ENCODE data around the gene DFFA.
"Not testable (repeated sequence)": the region's sequence is repeated elsewhere in the genome, so short reads cannot be mapped to it uniquely, and the experiment has no call there.

Gene DFFA

DNA sequence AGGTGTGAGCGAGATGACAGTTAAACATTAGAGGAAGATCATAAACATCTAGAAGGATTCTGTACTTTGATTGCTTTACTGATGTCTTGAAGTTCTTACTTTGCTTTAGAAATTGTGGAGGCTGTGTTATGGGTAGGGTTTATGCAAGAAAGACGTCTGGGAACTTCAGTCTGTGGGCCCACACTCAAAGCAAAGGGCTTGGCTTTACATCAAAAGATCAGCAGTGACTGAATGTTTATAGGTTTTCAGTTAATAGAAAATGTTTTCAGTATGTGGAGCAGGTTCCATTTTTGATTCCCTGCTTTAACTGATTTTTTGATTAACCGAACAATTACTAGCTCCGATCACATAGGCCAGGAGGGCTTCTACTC, 34.3 kb upstream of the DFFA start:
- Histone ChIP-seq H3K27me3 (ENCODE audit: low read length) (no peaks in the 10 kb centered on the region), H3F3A (ENCODE audit: insufficient read depth) (no peaks in the 10 kb centered on the region), H3K4me3 (ENCODE audit: insufficient read depth, low read length, poor library complexity, severe bottlenecking) (no peak overlapping the region), H3K4me2 (ENCODE audit: low read depth, low read length, poor library complexity, severe bottlenecking) (no peak overlapping the region), H3K9ac (ENCODE audit: low read length) (no peak overlapping the region), H3K79me2 (ENCODE audit: insufficient read depth, low read length) (peaks cover 28% of the 10 kb centered on the region), H2AFZ (ENCODE audit: low read depth, low read length, severe bottlenecking) (no peak overlapping the region), H4K20me1 (ENCODE audit: low read depth, low read length) (no peaks in the 10 kb centered on the region), H3K36me3 (ENCODE audit: low read length) (no peaks in the 10 kb centered on the region), H3K9me2 (replicated peaks; ENCODE audit: insufficient read depth, low read length) (no peaks in the 10 kb centered on the region), H3K9me3 (ENCODE audit: insufficient read depth, low read length) (no peaks in the 10 kb centered on the region), H3K27ac (ENCODE audit: low read depth, low read length) (no peak overlapping the region)
- no peak for TF ChIP-seq EZH2phosphoT487 (conservative IDR thresholded peaks at IDR 0.05; ENCODE audit: low read length)
- TF ChIP-seq, protein P1, sequence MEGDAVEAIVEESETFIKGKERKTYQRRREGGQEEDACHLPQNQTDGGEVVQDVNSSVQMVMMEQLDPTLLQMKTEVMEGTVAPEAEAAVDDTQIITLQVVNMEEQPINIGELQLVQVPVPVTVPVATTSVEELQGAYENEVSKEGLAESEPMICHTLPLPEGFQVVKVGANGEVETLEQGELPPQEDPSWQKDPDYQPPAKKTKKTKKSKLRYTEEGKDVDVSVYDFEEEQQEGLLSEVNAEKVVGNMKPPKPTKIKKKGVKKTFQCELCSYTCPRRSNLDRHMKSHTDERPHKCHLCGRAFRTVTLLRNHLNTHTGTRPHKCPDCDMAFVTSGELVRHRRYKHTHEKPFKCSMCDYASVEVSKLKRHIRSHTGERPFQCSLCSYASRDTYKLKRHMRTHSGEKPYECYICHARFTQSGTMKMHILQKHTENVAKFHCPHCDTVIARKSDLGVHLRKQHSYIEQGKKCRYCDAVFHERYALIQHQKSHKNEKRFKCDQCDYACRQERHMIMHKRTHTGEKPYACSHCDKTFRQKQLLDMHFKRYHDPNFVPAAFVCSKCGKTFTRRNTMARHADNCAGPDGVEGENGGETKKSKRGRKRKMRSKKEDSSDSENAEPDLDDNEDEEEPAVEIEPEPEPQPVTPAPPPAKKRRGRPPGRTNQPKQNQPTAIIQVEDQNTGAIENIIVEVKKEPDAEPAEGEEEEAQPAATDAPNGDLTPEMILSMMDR (IDR thresholded peaks at IDR 0.05; ENCODE audit: insufficient read depth, low read length, poor library complexity, severe bottlenecking) = no peak

DNA sequence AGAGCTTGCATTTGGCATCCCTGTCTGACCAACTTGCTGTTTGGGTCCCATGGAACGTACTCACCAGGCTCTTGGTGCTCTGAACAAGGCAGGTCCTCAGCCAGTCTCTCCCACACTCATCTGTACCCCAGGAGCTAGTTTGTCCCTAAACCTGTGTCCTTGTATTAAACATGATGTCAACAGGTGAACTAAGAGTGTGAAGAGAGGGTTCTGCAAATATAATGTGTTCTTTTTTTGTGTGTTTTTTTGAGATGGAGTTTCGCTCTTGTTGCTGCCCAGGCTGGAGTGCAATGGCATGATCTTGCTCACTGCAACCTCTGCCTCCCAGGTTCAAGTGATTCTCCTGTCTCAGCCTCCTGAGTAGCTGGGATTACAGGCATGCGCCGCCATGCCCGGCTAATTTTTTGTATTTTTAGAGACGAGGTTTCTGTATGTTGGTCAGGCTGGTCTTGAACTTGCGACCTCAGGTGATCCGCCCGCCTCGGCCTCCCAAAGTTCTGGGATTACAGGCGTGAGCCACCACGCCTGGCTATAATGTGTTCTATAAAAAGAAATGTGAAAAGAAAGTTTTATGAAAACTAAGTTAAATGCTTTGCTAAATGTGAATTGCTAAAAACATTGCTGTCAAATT, 33.8 kb upstream of the DFFA start:
- H3K27me3 ChIP-seq (ENCODE audit: low read length); H3K27ac ChIP-seq (ENCODE audit: low read depth, low read length); H3K9me2 ChIP-seq (replicated peaks; ENCODE audit: insufficient read depth, low read length); H3K36me3 ChIP-seq (ENCODE audit: low read length); H3K9me3 ChIP-seq (ENCODE audit: insufficient read depth, low read length); H3K9ac ChIP-seq (ENCODE audit: low read length); H3F3A ChIP-seq (ENCODE audit: insufficient read depth); H3K4me3 ChIP-seq (ENCODE audit: insufficient read depth, low read length, poor library complexity, severe bottlenecking); H3K4me2 ChIP-seq (ENCODE audit: low read depth, low read length, poor library complexity, severe bottlenecking); H4K20me1 ChIP-seq (ENCODE audit: low read depth, low read length); H2AFZ ChIP-seq (ENCODE audit: low read depth, low read length, severe bottlenecking): not testable (repeated sequence)
- peaks cover 27% of the 10 kb centered on the region for H3K79me2 ChIP-seq (ENCODE audit: insufficient read depth, low read length)

DNA sequence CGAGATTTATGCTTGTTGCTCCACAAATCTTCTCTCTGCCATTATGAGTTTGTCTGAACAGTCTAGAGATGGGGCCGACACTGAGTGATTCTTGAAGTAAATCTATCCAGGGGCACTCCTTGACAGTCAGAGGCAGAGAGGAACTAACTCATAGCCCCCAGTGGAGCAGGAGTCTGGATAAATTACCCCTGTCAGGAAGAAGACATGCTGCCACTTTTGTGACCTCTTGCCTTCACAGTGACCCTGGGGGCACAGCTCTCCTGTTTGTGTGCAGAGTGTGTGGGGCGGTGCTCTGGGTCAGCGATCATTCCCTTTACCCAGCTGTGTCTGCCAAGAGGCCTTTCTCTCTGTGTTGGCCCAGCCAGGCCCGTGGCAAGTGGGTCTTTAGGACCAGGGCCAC, 31.9 kb upstream of the DFFA start:
- H3K9me2 ChIP-seq (replicated peaks; ENCODE audit: insufficient read depth, low read length) = no peaks in the 10 kb centered on the region
- TF ChIP-seq EZH2phosphoT487 (conservative IDR thresholded peaks at IDR 0.05; ENCODE audit: low read length) = no peak
- TF ChIP-seq, protein P1 (IDR thresholded peaks at IDR 0.05; ENCODE audit: insufficient read depth, low read length, poor library complexity, severe bottlenecking) = no peak
- no peaks in the 10 kb centered on the region for H3K36me3 ChIP-seq (ENCODE audit: low read length)
- no peak overlapping the region for H3K4me2 ChIP-seq (ENCODE audit: low read depth, low read length, poor library complexity, severe bottlenecking)
- no peaks in the 10 kb centered on the region for H4K20me1 ChIP-seq (ENCODE audit: low read depth, low read length)
- H3K9ac ChIP-seq (ENCODE audit: low read length) = no peak overlapping the region
- no peak overlapping the region for H2AFZ ChIP-seq (ENCODE audit: low read depth, low read length, severe bottlenecking)
- no peak overlapping the region for H3K4me3 ChIP-seq (ENCODE audit: insufficient read depth, low read length, poor library complexity, severe bottlenecking)
- no peak overlapping the region for H3K27ac ChIP-seq (ENCODE audit: low read depth, low read length)
- H3K27me3 ChIP-seq (ENCODE audit: low read length) = no peaks in the 10 kb centered on the region
- H3K9me3 ChIP-seq (ENCODE audit: insufficient read depth, low read length) = no peaks in the 10 kb centered on the region
- peaks cover 25% of the 10 kb centered on the region for H3K79me2 ChIP-seq (ENCODE audit: insufficient read depth, low read length)
- no peaks in the 10 kb centered on the region for H3F3A ChIP-seq (ENCODE audit: insufficient read depth)

DNA sequence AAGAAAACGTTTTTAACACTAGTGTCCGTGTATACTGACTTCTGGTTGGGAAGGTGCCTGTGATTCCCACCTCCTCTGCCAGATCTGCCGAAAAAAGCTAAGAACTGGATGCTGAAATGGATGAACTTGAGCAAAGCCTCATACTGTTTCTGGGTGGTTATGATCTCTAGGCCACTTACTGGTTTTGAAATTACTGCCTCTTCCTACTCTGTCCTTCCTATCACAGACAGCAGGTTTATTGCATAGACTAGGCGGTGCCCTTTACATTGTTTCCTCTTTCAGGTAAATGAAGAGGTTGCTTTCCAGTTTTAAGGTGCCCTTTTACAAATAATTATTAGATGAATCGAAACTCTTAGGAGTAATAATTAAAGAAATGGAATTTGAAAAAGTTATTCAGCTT, 29.9 kb upstream of the DFFA start:
- peaks cover 34% of the 10 kb centered on the region for H3K79me2 ChIP-seq (ENCODE audit: insufficient read depth, low read length)
- no peak overlapping the region for H3K9ac ChIP-seq (ENCODE audit: low read length)

More for the DNA sequence above, 29.9 kb upstream of the DFFA start:
- no peaks in the 10 kb centered on the region for H3K36me3 ChIP-seq (ENCODE audit: low read length)
- H4K20me1 ChIP-seq (ENCODE audit: low read depth, low read length) = no peaks in the 10 kb centered on the region
- H3K9me2 ChIP-seq (replicated peaks; ENCODE audit: insufficient read depth, low read length) = no peaks in the 10 kb centered on the region
- no peaks in the 10 kb centered on the region for H3K27me3 ChIP-seq (ENCODE audit: low read length)
- no peak overlapping the region for H3K4me2 ChIP-seq (ENCODE audit: low read depth, low read length, poor library complexity, severe bottlenecking)
- H3K4me3 ChIP-seq (ENCODE audit: insufficient read depth, low read length, poor library complexity, severe bottlenecking) = no peak overlapping the region
- no peaks in the 10 kb centered on the region for H3F3A ChIP-seq (ENCODE audit: insufficient read depth)
- H3K9me3 ChIP-seq (ENCODE audit: insufficient read depth, low read length) = no peaks in the 10 kb centered on the region
- H2AFZ ChIP-seq (ENCODE audit: low read depth, low read length, severe bottlenecking) = no peak overlapping the region
- TF ChIP-seq EZH2phosphoT487 (conservative IDR thresholded peaks at IDR 0.05; ENCODE audit: low read length) = no peak
- H3K27ac ChIP-seq (ENCODE audit: low read depth, low read length) = no peak overlapping the region

Data from SU-DHL-6 (cell line).